T-helper 22 cell (primary cell): ENCODE measurements around the gene OOSP2.
"Not testable (repeated sequence)": the region's sequence is repeated elsewhere in the genome, so short reads cannot be mapped to it uniquely, and the experiment has no call there.

ENCODE experiments used
- DNase-seq: peaks from one replicate; pipeline ENCODE4 v3.0.0-alpha.2; 2020; ENCODE audit warnings: low read depth

Gene OOSP2, protein sequence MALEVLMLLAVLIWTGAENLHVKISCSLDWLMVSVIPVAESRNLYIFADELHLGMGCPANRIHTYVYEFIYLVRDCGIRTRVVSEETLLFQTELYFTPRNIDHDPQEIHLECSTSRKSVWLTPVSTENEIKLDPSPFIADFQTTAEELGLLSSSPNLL

GRCh38 chr11:60040109-60040508 is at the start of gene OOSP2:
Gene OOSP2 (plus strand): TSS chr11:60040409. CDS start chr11:60040460, 51 bp downstream.
- DNase-seq = no peak

DNA sequence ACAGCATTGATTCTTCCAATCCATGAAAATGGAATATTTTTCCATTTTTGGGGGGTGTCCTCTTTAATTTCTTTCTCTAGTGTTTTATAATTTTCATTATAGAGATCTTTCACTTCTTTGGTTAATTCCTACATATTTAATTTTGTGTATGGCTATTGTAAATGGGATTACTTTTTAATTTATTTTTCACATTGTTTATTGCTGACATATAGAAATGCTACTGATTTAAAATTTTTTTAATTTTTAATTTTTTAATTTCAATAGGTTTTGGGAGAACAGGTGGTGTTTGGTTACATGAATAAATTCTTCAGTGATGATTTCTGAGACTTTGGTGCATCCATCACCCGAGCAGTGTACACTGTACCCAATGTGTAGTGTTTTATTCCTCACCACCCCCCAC is 49.8 kb upstream of the OOSP2 start:
- no peak for DNase-seq

DNA sequence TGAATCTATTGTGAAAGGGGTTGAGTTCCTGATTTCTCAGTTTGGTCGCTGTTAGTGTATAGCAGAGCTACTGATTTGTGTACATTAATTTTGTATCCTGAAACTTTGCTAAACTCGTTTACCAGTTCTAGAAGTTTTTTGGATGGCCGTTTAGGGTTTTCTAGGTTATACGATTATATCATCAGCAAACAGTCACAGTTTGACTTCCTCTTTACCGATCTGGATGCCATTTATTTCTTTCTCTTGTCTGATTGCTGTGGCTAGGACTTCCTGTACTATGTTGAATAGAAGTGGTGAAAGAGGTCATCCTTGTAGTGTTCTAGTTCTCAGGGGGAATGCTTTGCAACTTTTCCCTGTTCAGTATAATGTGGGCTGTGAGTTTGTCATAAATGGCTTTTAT is 47.8 kb upstream of the OOSP2 start:
- no peak for DNase-seq

DNA sequence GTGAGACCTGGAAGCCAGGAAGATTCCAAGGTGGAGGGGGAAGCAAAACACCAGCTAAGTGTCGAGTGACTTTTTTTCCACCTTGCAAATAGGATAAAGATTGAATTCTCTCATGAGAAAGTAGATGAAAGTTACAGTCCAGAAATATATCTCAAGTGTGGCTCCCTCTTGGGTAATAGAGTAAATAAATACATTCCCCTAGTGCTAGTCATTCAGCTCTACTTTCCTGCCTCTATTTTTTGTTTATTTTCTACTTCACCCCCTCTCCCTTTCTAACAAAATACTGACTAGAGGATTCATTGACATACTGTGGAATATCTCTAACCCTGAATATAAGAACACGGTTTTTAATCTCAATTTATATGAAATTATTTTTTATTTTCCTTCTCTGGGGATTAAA is 42.4 kb upstream of the OOSP2 start:
- no peak for DNase-seq

GRCh38 chr11:59999691-60000090 is 40.5 kb upstream of the OOSP2 start:
- DNase-seq = no peak

- DNase-seq = no peak
Measured at GRCh38 chr11:60003729-60004128, 36.5 kb upstream of the OOSP2 start.

GRCh38 chr11:60005360-60005759 is 34.8 kb upstream of the OOSP2 start:
- no peak for DNase-seq

- DNase-seq = no peak
Measured at GRCh38 chr11:60016881-60017280, 23.3 kb upstream of the OOSP2 start, which contains the start of gene OOSP4B. Gene OOSP4B (plus strand): TSS chr11:60017181.

GRCh38 chr11:60018058-60018457 is 22.2 kb upstream of the OOSP2 start:
- no peak for DNase-seq

GRCh38 chr11:60020376-60020775 is 19.8 kb upstream of the OOSP2 start:
- not testable (repeated sequence) for DNase-seq

GRCh38 chr11:60029015-60029632 is 11.1 kb upstream of the OOSP2 start:
- no peak for DNase-seq

DNA sequence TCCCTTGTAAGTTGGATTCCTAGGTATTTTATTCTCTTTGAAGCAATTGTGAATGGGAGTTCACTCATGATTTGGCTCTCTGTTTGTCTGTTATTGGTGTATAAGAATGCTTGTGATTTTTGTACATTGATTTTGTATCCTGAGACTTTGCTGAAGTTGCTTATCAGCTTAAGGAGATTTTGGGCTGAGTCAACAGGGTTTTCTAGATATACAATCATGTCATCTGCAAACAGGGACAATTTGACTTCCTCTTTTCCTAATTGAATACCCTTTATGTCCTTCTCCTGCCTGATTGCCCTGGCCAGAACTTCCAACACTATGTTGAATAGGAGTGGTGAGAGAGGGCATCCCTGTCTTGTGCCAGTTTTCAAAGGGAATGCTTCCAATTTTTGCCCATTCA is 10.2 kb downstream of the OOSP2 start:
- not testable (repeated sequence) for DNase-seq

- not testable (repeated sequence) for DNase-seq
Measured at GRCh38 chr11:60050839-60051238, 10.6 kb downstream of the OOSP2 start.

GRCh38 chr11:60056349-60056969 is 16.2 kb downstream of the OOSP2 start, which contains the start of gene MS4A3:
Gene MS4A3 (plus strand): TSS chr11:60056665. CDS start chr11:60061161, 4,496 bp downstream.
- DNase-seq = no peak

DNA sequence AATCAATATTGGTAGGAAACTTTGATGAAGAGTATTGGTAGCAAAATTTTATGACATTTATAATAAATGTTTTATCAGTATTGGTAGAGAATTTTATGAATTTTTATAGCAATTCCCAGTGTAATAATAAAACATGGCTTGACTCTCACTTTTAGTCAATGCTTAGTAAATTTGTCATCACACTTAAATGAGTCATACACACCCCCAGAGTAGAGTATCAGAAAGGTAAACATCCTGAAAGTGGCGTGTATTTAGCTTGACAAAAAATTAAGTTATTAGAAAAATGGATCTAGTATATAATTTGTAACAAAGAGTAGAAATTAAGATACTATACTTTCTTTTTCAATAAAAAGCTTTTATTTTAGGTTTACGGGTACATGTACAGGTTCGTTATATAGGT is 18.8 kb downstream of the OOSP2 start:
- no peak for DNase-seq

- DNase-seq = no peak
Measured at GRCh38 chr11:60059521-60060240, 19.5 kb downstream of the OOSP2 start.

DNA sequence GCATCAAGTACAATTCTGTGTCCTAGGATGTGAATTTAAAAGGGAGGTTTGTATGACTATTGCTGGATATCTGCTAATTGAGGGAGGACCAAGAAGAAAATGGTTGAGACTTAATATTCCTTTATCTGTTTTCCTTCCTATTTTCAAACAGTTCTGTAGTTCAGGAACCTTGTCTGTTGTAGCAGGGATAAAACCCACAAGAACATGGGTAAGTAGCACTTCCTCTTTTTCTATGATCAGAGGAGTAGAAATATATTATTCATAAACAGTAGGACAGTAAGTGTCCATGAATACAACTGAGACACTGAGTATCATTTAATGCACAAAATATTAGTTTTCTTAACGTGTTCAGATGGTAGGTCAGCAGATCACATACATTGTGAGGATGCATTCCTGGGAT is 23.9 kb downstream of the OOSP2 start:
- no peak for DNase-seq

- DNase-seq = no peak
Measured at GRCh38 chr11:60065801-60066200, 25.6 kb downstream of the OOSP2 start.

DNA sequence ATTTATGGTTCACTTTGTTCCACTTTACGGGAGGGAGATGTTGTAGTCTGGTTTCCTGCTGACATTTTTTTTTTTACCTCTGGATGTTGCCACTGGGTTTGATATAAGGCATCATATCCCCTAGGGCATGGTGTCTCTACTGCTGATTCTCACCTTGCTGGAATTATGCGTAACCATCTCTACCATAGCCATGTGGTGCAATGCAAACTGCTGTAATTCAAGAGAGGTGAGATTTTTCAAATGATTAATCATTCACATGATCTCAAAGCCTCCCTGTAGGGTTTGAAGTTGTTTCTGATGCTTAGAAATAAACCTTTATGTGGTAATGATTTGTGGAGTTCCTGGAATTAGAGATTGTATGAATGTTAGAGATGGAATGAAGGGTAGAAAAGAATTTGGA is 29.2 kb downstream of the OOSP2 start:
- DNase-seq = no peak

- not testable (repeated sequence) for DNase-seq
Measured at GRCh38 chr11:60071644-60072043, 31.4 kb downstream of the OOSP2 start.

- no peak for DNase-seq
Measured at GRCh38 chr11:60077216-60077817, 37.1 kb downstream of the OOSP2 start.

GRCh38 chr11:60077981-60078380 is 37.8 kb downstream of the OOSP2 start:
- no peak for DNase-seq
